Activated T-cell treated with anti-CD3 and anti-CD28 coated beads, Interleukin-2, amount 50 U/mL, for 1 hour (primary cell): ENCODE data around the gene ARID4B.
"Not testable (repeated sequence)": the region's sequence is repeated elsewhere in the genome, so short reads cannot be mapped to it uniquely, and the experiment has no call there.

Source experiments
- DNase-seq: peaks from one replicate; pipeline ENCODE4 v3.0.0-alpha.2; 2020

Gene ARID4B

GRCh38 chr1:235329139-235329902 lies 1.3 kb upstream of the ARID4B start:
- peak; percentile 57 for DNase-seq

GRCh38 chr1:235328271-235329138 lies 526 bp upstream of the ARID4B start, which contains the start of gene GGPS1:
Gene GGPS1 (plus strand): TSS chr1:235328570. CDS start chr1:235335265, 6,695 bp downstream.
- peak; percentile 98 for DNase-seq

GRCh38 chr1:235326719-235327558 lies 1.0 kb downstream of the ARID4B start:
- peak; percentile 67 for DNase-seq

GRCh38 chr1:235325854-235326253 lies 2.1 kb downstream of the ARID4B start:
- DNase-seq = no peak

- DNase-seq = no peak
Measured at GRCh38 chr1:235325139-235325538, 2.8 kb downstream of the ARID4B start.

- DNase-seq = no peak
Measured at GRCh38 chr1:235324296-235324695, 3.7 kb downstream of the ARID4B start.

- no peak for DNase-seq
Measured at GRCh38 chr1:235320521-235321179, 7.3 kb downstream of the ARID4B start.

- no peak for DNase-seq
Measured at GRCh38 chr1:235319255-235319654, 8.7 kb downstream of the ARID4B start.

GRCh38 chr1:235317168-235317567 lies 10.8 kb downstream of the ARID4B start:
- DNase-seq = no peak

GRCh38 chr1:235315735-235316134 lies 12.2 kb downstream of the ARID4B start:
- DNase-seq = no peak

GRCh38 chr1:235315173-235315572 lies 12.8 kb downstream of the ARID4B start:
- no peak for DNase-seq

GRCh38 chr1:235313931-235314678 lies 13.9 kb downstream of the ARID4B start:
- DNase-seq = no peak

GRCh38 chr1:235313262-235313661 lies 14.7 kb downstream of the ARID4B start:
- DNase-seq = no peak

GRCh38 chr1:235309206-235309605 lies 18.8 kb downstream of the ARID4B start:
- DNase-seq = not testable (repeated sequence)

- no peak for DNase-seq
Measured at GRCh38 chr1:235307158-235308124, 20.5 kb downstream of the ARID4B start.

- DNase-seq = no peak
Measured at GRCh38 chr1:235304549-235305451, 23.2 kb downstream of the ARID4B start.

- no peak for DNase-seq
Measured at GRCh38 chr1:235302143-235302542, 25.8 kb downstream of the ARID4B start.

- DNase-seq = no peak
Measured at GRCh38 chr1:235299169-235299858, 28.7 kb downstream of the ARID4B start.

GRCh38 chr1:235298758-235299157 lies 29.2 kb downstream of the ARID4B start:
- no peak for DNase-seq
